SH-SY5Y (cell line): ENCODE data around the gene HLCS.

Experiments used
- GATA2 ChIP-seq: IDR thresholded peaks from 2 replicates; pipeline ENCODE4 v1.6.1; 2011; ENCODE audit warnings: mild to moderate bottlenecking, low read depth, low read length
- GATA3 ChIP-seq: IDR thresholded peaks from 2 replicates; pipeline ENCODE4 v1.6.1; 2011; ENCODE audit warnings: low read depth, mild to moderate bottlenecking, low read length, moderate library complexity

DNA sequence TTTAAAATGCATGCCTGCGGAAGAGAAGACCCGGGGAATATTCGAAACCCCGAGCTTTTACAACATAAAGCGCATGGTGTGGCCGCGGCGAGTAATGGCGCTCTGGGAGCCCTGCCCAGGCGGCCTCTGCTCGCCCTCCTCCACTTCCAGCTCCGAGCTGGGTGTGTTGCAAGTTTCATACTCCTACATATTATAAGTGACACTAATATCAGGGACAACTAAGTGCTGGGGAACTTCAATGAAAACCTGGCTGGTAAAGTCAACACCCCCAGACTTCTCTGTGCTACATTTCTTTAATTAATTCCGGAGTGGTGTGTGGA lies 255.8 kb downstream of the HLCS start:
- TF ChIP-seq GATA3 (no peak), GATA2 (no peak)
